IMR-90 (cell line): ENCODE measurements around the gene MS4A6E. TPM values are rescaled to one million over a fixed set of nuclear protein-coding genes. Genes with fewer than 3 reads are reported as not detected.

Source experiments
- ATAC-seq: fragments of 200-7000 bp; cut with Tn5 transposase; 2 replicates; pipeline ENCODE4 v1.9.1; 2020; ENCODE audit warnings: low read depth, mild to moderate bottlenecking, moderate library complexity
- BruUV-seq: library from RNA; stranded (reverse); fragments of 400-500 nt; replicated peaks from 2 replicates; lab custom pipeline; 2021; lab: Mats Ljungman, UMichigan
- CTCF ChIA-PET: fragments of 300-600 bp; formaldehyde crosslinking; extraction: SDS; loops from one replicate; lab custom pipeline; 2021; ENCODE audit warnings: antibody characterized with exemption; lab: Yijun Ruan, JAX
- POLR2A ChIA-PET: fragments of 300-600 bp; sonication (Branson Sonifier 250); formaldehyde crosslinking; loops from one replicate; lab custom pipeline; 2022; ENCODE audit warnings: antibody characterized with exemption; ENCODE audit not compliant: unreplicated experiment; lab: Charles Lee
- DNase-seq: peaks from one replicate; pipeline ENCODE4 v3.0.0; 2013
- H2AFZ ChIP-seq: replicated peaks from 2 replicates; pipeline ENCODE3; 2013; ENCODE audit warnings: low read length, mild to moderate bottlenecking; ENCODE audit not compliant: poor library complexity
- H2AK5ac ChIP-seq: 2 replicates; pipeline ENCODE4 v1.6.1; 2013; ENCODE audit warnings: low read depth, low read length, inconsistent platforms
- H2AK9ac ChIP-seq: replicated peaks from 2 replicates; pipeline ENCODE3; 2013; ENCODE audit warnings: mild to moderate bottlenecking, low read depth, low read length, moderate library complexity; ENCODE audit not compliant: poor library complexity
- H2BK120ac ChIP-seq: 2 replicates; pipeline ENCODE4 v1.6.1; 2013; ENCODE audit warnings: low read depth, low read length, inconsistent platforms
- H2BK15ac ChIP-seq: 3 replicates; pipeline ENCODE4 v1.6.1; 2013; ENCODE audit warnings: low read depth, low read length, inconsistent platforms
- H2BK20ac ChIP-seq: 2 replicates; pipeline ENCODE4 v1.6.1; 2013; ENCODE audit warnings: low read depth, mild to moderate bottlenecking, inconsistent platforms, low read length, moderate library complexity
- H2BK5ac ChIP-seq: 2 replicates; pipeline ENCODE4 v1.6.1; 2013; ENCODE audit warnings: mild to moderate bottlenecking, low read depth, low read length, inconsistent platforms; ENCODE audit not compliant: poor library complexity, severe bottlenecking
- H3K14ac ChIP-seq: replicated peaks from 2 replicates; pipeline ENCODE4 v1.6.1; 2013; ENCODE audit warnings: low read depth, low read length, inconsistent platforms
- H3K18ac ChIP-seq: 2 replicates; pipeline ENCODE4 v1.6.1; 2013; ENCODE audit warnings: low read depth, low read length, control low read depth
- H3K23ac ChIP-seq: 2 replicates; pipeline ENCODE4 v1.6.1; 2013; ENCODE audit warnings: low read depth, low read length, inconsistent platforms
- H3K27ac ChIP-seq: 2 replicates; pipeline ENCODE4 v1.5.1; 2013; ENCODE audit warnings: mild to moderate bottlenecking, control low read depth, low read length; ENCODE audit not compliant: insufficient read depth
- H3K27me3 ChIP-seq: 2 replicates; pipeline ENCODE4 v1.6.1; 2013; ENCODE audit warnings: low read length; ENCODE audit not compliant: control insufficient read depth, insufficient read depth
- H3K36me3 ChIP-seq: 2 replicates; pipeline ENCODE4 v1.6.1; 2013; ENCODE audit warnings: low read length, mixed read lengths; ENCODE audit not compliant: control insufficient read depth, insufficient read depth
- H3K4ac ChIP-seq: 2 replicates; pipeline ENCODE4 v1.6.1; 2013; ENCODE audit warnings: low read depth, low read length, inconsistent platforms
- H3K4me1 ChIP-seq: 2 replicates; pipeline ENCODE4 v1.6.1; 2013; ENCODE audit warnings: low read length, mixed read lengths; ENCODE audit not compliant: control insufficient read depth, insufficient read depth
- H3K4me2 ChIP-seq: 2 replicates; pipeline ENCODE4 v1.6.1; 2013; ENCODE audit warnings: low read depth, mild to moderate bottlenecking, control low read depth, low read length, moderate library complexity
- H3K4me3 ChIP-seq: 2 replicates; pipeline ENCODE4 v1.5.1; 2013; ENCODE audit warnings: low read depth, mild to moderate bottlenecking, control low read depth, low read length, moderate library complexity; ENCODE audit not compliant: insufficient read depth
- H3K56ac ChIP-seq: 2 replicates; pipeline ENCODE4 v1.6.1; 2013; ENCODE audit warnings: low read length, inconsistent platforms; ENCODE audit not compliant: insufficient read depth; ENCODE audit errors: extremely low read depth
- H3K79me1 ChIP-seq, 2 experiments: 2 replicates each; pipeline ENCODE4 v1.6.1; 2013; ENCODE audit warnings: low read length in 2 of 2, inconsistent platforms in 1 of 2, low read depth in 1 of 2
- H3K9ac ChIP-seq: 2 replicates; pipeline ENCODE4 v1.6.1; 2013; ENCODE audit warnings: low read depth, low read length, control low read depth
- H3K9me1 ChIP-seq: 2 replicates; pipeline ENCODE4 v1.6.1; 2013; ENCODE audit warnings: low read length, inconsistent platforms; ENCODE audit not compliant: insufficient read depth
- H3K9me3 ChIP-seq: 2 replicates; pipeline ENCODE4 v1.6.1; 2013; ENCODE audit warnings: low read length; ENCODE audit not compliant: control insufficient read depth, insufficient read depth
- H4K20me1 ChIP-seq: 2 replicates; pipeline ENCODE4 v1.6.1; 2013; ENCODE audit warnings: low read length, inconsistent platforms; ENCODE audit not compliant: insufficient read depth
- H4K5ac ChIP-seq: 2 replicates; pipeline ENCODE4 v1.6.1; 2013; ENCODE audit warnings: mild to moderate bottlenecking, low read depth, low read length, control low read depth
- H4K8ac ChIP-seq, 2 experiments: 2 replicates each; pipeline ENCODE4 v1.6.1; 2013; ENCODE audit warnings: low read depth in 2 of 2, low read length in 2 of 2, control low read depth in 1 of 2, inconsistent platforms in 1 of 2
- H4K91ac ChIP-seq: 2 replicates; pipeline ENCODE4 v1.6.1; 2013; ENCODE audit warnings: low read depth, low read length, inconsistent platforms; ENCODE audit not compliant: insufficient read depth
- BHLHE40 ChIP-seq: fragments of 150-350 bp; IDR thresholded peaks from 2 replicates; pipeline ENCODE4 v1.6.1; 2016; ENCODE audit warnings: mild to moderate bottlenecking, low read depth, low read length
- CEBPB ChIP-seq: IDR thresholded peaks from 2 replicates; pipeline ENCODE4 v1.6.1; 2012; ENCODE audit warnings: low read depth, low read length, improper control_type of control experiment
- CHD1 ChIP-seq: IDR thresholded peaks from 2 replicates; pipeline ENCODE4 v1.6.1; 2012; ENCODE audit warnings: low read depth, low read length, improper control_type of control experiment
- CTCF ChIP-seq: conservative IDR thresholded peaks from 2 replicates; pipeline ENCODE4 v1.5.1; 2012; ENCODE audit warnings: mild to moderate bottlenecking, low read depth, low read length, improper control_type of control experiment
- FOS ChIP-seq: fragments of 150-350 bp; IDR thresholded peaks from 2 replicates; pipeline ENCODE4 v1.6.1; 2016; ENCODE audit warnings: low read depth, low read length
- MAFK ChIP-seq: IDR thresholded peaks from 2 replicates; pipeline ENCODE4 v1.6.1; 2012; ENCODE audit warnings: low read depth, low read length, improper control_type of control experiment
- MAZ ChIP-seq: IDR thresholded peaks from 2 replicates; pipeline ENCODE4 v1.6.1; 2012; ENCODE audit warnings: low read depth, mild to moderate bottlenecking, low read length, improper control_type of control experiment, moderate library complexity, borderline replicate concordance
- MXI1 ChIP-seq: IDR thresholded peaks from 2 replicates; pipeline ENCODE4 v1.6.1; 2012; ENCODE audit warnings: low read depth, mild to moderate bottlenecking, low read length, moderate library complexity, borderline replicate concordance
- NFE2L2 ChIP-seq: fragments of 150-350 bp; IDR thresholded peaks from 2 replicates; pipeline ENCODE4 v1.6.1; 2016; ENCODE audit warnings: low read depth, mild to moderate bottlenecking, low read length
- POLR2A ChIP-seq: IDR thresholded peaks from 2 replicates; pipeline ENCODE4 v1.6.1; 2012; ENCODE audit warnings: mild to moderate bottlenecking, low read depth, low read length
- RAD21 ChIP-seq: IDR thresholded peaks from 2 replicates; pipeline ENCODE4 v1.6.1; 2012; ENCODE audit warnings: low read length, improper control_type of control experiment
- RCOR1 ChIP-seq: IDR thresholded peaks from 2 replicates; pipeline ENCODE4 v1.6.1; 2012; ENCODE audit warnings: mild to moderate bottlenecking, low read length, improper control_type of control experiment; ENCODE audit not compliant: insufficient replicate concordance
- RFX5 ChIP-seq: IDR thresholded peaks from 2 replicates; pipeline ENCODE4 v1.8.0; 2012; ENCODE audit warnings: low read depth, mild to moderate bottlenecking, low read length, moderate library complexity
- SMC3 ChIP-seq: fragments of 150-350 bp; IDR thresholded peaks from 2 replicates; pipeline ENCODE4 v1.6.1; 2016; ENCODE audit warnings: low read depth, mild to moderate bottlenecking, antibody characterized with exemption, low read length, moderate library complexity
- WGBS, 2 experiments: methylation state at CpG; one replicate each; pipeline versions ENCODE4 v1.1.5 to v1.1.7; 2013; ENCODE audit warnings: missing lambda C conversion rate in 2 of 2; ENCODE audit not compliant: insufficient read length in 1 of 2; ENCODE audit errors: extremely low coverage in 2 of 2; 5-methylcytosine and 5-hydroxymethylcytosine counted together
- dilution Hi-C: fragments of 300-500 bp; cut with HindIII; formaldehyde crosslinking; loops from one replicate; pipeline ENCODE4 v1.14.3; 2018; ENCODE audit warnings: low sequenced_read_pairs; ENCODE audit not compliant: unreplicated experiment
- in situ Hi-C: fragments of 300-500 bp; cut with MboI; formaldehyde crosslinking; loops from 3 replicates; pipeline ENCODE4 v1.14.3; 2019; ENCODE audit warnings: low sequenced_read_pairs, inconsistent platforms, mixed read lengths
- intact Hi-C: fragments of 100-400 bp; cut with micrococcal nuclease; formaldehyde crosslinking; loops from 2 replicates; pipeline ENCODE4 v1.10.0; 2022
- polyA plus RNA-seq, 3 experiments: library from polyadenylated mRNA; depleted of rRNA; stranded (reverse); fragments of >200 nt; gene quantifications; 2 replicates each; pipeline ENCODE4 v1.2.3, GENCODE V29; 2012; ENCODE audit warnings: low replicate concordance in 1 of 3
- total RNA-seq: library from RNA; depleted of rRNA; stranded (reverse); fragments of >200 nt; gene quantifications from 2 replicates; pipeline ENCODE4 v1.2.3, GENCODE V29; 2012
- TF ChIP-seq, protein P1 (sequence below): fragments of 150-350 bp; IDR thresholded peaks from 2 replicates; pipeline ENCODE4 v1.6.1; 2017; ENCODE audit warnings: mild to moderate bottlenecking, antibody characterized with exemption, low read length, low read depth
- TF ChIP-seq, protein P2 (sequence below): fragments of 150-350 bp; IDR thresholded peaks from 2 replicates; pipeline ENCODE4 v1.6.1; 2016; ENCODE audit warnings: low read depth, mild to moderate bottlenecking, low read length, moderate library complexity, borderline replicate concordance

The MS4A6E gene
- total and polyA plus RNA-seq, 2 of the 4 experiments (the other 2 are of a cell fraction) = not detected

- Histone ChIP-seq H2BK20ac (no peak overlapping the region), H4K91ac (no peak overlapping the region), H3K9ac (no peak overlapping the region), H3K56ac (no peak overlapping the region), H3K18ac (no peak overlapping the region), H2BK15ac (no peak overlapping the region), H3K27me3 (no peaks in the 10 kb centered on the region), H4K8ac (no peak overlapping the region), H3K9me1 (no peaks in the 10 kb centered on the region), H3K4me3 (no peak overlapping the region), H2BK5ac (no peak overlapping the region), H3K4ac (no peak overlapping the region), H3K4me1 (no peaks in the 10 kb centered on the region), H4K20me1 (no peaks in the 10 kb centered on the region), H2AK9ac (no peak overlapping the region), H2AFZ (no peak overlapping the region), H3K79me1 (no peaks in the 10 kb centered on the region), H3K4me2 (no peak overlapping the region), H3K27ac (no peak overlapping the region), H2AK5ac (no peak overlapping the region), H3K36me3 (no peaks in the 10 kb centered on the region), H4K5ac (no peak overlapping the region), H2BK120ac (no peak overlapping the region), H3K9me3 (peaks cover 5% of the 10 kb centered on the region), H3K14ac (no peak overlapping the region), H3K23ac (no peak overlapping the region)
- TF ChIP-seq MAZ (no peak), RAD21 (no peak), RCOR1 (no peak), SMC3 (no peak), FOS (no peak), POLR2A (no peak), CTCF (no peak), RFX5 (no peak), MXI1 (no peak), NFE2L2 (no peak), CHD1 (no peak), CEBPB (no peak), MAFK (no peak), BHLHE40 (no peak)
- TF ChIP-seq, protein P1, sequence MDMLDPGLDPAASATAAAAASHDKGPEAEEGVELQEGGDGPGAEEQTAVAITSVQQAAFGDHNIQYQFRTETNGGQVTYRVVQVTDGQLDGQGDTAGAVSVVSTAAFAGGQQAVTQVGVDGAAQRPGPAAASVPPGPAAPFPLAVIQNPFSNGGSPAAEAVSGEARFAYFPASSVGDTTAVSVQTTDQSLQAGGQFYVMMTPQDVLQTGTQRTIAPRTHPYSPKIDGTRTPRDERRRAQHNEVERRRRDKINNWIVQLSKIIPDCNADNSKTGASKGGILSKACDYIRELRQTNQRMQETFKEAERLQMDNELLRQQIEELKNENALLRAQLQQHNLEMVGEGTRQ = no peak
- TF ChIP-seq, protein P2, sequence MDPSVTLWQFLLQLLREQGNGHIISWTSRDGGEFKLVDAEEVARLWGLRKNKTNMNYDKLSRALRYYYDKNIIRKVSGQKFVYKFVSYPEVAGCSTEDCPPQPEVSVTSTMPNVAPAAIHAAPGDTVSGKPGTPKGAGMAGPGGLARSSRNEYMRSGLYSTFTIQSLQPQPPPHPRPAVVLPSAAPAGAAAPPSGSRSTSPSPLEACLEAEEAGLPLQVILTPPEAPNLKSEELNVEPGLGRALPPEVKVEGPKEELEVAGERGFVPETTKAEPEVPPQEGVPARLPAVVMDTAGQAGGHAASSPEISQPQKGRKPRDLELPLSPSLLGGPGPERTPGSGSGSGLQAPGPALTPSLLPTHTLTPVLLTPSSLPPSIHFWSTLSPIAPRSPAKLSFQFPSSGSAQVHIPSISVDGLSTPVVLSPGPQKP = no peak
- ChIA-PET POLR2A (no interaction called here), CTCF (no interaction called here)
- in situ Hi-C loops = no loop called here
- ATAC-seq (no peak), DNase-seq (no peak)
- BruUV-seq = no TSS peak
- 100% methylated on average over 1 of the region's 4 CpGs; no CpG with 5 or more reads in 1 of the 2 experiments for WGBS, 2 experiments
- dilution Hi-C loops = no loop called here
- intact Hi-C loops = no loop called here
Observed at GRCh38 chr11:60360621-60361020, 33.6 kb downstream of the MS4A6E start.
